GM04504 (cell line): ENCODE results near the gene RSRC1.
A peak's percentile ranks its signal among the peaks of the same experiment; 100 is the strongest.
"Not testable (repeated sequence)": the region's sequence is repeated elsewhere in the genome, so short reads cannot be mapped to it uniquely, and the experiment has no call there.

Experiments
- DNase-seq: peaks from one replicate; pipeline ENCODE4 v3.0.0-alpha.2; 2012; ENCODE audit warnings: low read depth

RSRC1 gene

DNA sequence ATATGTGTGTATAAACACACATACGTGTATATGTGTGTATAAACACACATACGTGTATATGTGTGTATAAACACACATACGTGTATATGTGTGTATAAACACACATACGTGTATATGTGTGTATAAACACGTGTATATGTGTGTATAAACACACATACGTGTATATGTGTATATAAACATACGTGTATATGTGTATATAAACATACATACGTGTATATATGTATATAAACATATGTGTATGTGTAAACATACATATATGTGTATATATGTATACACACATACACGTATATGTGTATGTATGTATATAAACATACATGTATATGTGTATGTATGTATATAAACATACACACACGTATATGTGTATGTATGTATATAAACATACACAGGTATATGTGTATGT is 119.1 kb downstream of the RSRC1 start:
- not testable (repeated sequence) for DNase-seq

DNA sequence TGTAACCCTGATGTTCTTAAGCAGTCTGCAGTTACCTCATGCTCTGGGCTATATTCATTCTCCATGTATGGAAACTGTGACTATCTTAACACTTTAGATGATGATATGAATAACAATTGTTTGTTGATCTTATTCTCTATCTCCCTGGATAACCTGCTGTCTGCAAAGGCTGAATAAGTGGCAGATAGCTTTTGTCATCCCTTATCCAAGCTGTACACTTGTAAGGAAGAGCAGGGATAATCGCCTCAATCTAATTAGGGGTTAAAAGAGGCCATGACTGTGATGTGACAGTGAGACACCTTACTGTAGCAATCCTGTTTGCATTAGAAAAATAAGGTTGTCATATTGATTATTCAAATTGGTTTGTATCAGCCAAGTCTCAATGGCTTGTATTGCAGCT is 123.9 kb downstream of the RSRC1 start:
- no peak for DNase-seq

DNA sequence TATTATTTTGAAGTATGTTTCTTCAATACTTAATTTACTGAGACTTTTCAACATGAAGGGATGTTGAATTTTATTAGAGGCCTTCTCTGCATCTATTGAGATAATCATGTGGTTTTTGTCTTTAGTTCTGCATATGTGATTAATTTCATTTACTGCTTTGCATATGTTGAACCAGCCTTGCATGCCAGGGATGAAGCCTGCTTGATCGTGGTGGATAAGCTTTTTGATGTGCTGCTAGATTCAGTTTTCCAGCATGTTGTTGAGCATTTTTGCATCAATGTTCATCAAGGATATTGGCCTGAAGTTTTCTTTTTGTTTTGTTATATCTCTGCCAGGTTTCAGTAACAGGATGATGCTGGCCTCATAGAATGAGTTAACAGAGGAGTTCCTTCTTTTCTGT is 134.4 kb downstream of the RSRC1 start:
- DNase-seq, result no peak

DNA sequence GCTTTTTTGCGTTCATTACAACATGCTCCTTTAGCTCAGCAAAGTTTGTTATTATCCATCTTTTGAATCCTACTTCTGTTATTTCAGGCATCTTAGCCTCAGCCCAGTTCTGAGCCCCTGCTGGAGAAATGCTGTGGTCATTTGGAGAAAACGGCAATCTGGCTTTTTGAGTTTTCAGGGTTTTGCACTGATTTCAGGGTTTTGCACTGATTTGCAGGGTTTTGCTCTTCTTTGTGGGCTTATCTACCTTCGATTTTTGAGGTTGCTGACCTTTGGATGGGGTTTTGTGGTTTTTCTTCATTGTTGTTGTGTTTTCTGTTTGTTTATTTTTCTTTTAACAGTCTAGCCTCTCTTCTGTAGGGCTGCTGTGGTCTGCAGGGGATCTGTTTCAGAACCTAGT is 137.4 kb downstream of the RSRC1 start:
- no peak for DNase-seq

DNA sequence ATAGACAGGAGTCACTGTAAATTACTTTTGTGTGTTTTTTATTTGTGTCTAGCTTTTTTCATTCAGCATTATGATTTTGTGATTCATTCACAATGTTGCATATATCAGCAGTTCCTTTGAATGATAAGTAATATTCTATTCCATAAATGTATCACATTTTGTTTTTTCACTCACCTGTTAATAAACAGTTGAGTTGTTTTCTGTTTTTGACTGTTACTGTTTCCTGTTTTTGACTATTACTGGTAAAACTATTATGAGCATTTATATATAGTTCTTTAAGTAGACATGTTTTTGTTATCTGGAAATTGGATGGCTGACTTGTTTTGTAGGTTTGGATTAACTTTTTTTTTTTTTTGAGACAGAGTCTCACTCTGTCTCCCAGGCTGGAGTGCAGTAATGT is 138.4 kb downstream of the RSRC1 start:
- no peak for DNase-seq

DNA sequence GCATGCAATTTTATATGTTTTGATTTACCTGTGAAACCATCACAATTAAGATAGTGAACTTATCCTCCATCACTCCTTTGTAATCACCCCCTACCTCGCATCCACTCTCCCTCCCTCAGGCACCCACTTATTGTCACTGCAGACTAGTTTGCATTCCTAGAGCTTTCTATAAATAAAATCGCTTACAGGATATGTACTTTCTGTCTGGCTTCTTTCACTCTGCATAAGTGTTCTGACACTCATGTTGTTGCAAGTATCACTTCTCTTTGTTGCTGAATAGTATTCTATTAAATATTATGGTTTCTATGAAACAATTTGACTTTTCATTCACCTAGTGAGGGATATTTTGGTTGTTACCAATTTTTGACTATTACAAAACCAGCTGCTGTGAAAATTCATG is 139.3 kb downstream of the RSRC1 start:
- no peak for DNase-seq

DNA sequence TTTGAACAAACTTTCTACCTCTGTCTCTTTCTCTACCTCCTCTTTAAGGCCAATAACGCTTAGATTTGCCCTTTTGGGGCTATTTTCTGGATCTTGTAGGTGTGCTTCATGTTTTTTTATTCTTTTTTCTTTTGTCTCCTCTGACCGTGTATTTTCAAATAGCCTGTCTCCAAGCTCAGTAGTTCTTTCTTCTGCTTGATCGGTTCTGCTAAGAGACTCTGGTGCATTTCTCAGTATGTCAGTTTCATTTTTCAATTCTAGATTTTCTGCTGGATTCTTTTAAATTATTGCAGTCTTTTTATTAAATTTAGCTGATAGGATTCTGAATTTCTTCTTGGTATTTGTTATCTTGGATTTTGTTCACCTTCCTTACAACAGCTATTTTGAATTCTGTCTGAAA is 148.7 kb downstream of the RSRC1 start:
- no peak for DNase-seq

DNA sequence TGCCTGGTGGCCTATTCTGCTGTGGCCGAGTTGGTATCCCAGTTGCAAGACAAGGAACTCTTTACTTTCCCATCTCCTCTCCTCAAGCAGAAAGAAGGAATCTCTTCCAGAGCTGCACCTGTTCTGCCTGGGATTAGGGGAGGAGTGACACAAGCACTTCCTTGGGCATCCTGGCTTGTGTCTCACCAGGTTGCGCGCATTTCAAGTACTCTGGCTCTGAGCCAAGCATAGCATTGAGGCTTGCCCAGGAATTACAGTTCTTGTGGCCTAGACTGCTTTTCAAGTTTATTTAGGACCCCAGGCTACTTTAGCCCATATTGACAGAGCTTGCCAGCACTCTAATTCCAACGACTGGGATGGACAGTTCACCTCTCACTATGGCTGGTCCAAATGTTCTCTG is 150.5 kb downstream of the RSRC1 start:
- no peak for DNase-seq

DNA sequence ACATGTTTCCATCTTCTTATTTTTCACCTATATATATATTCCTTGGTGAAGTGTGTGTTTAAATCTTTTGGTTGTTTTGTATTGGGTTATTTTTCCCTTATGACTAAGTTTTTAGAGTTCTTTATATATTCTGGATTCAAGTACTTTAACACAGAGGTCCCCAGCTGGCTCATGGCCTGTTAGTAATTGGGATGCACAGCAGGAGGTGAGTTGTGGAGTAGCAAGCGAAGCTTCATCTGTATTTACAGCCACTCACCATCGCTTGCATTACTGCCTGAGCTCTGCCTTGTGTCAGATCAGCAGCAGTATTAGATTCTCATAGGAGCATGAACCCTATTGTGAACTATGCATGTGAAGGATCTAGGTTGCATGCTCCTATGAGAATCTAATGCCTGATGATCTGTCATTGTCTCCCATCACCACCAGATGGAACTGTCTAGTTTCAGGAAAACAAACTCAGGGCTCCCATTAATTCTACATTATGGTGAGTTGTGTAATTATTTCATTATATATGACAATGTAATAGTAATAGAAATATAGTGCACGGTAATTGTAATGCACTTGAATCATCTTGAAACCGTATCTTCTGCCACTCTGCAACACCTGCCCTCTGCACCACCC is 151.6 kb downstream of the RSRC1 start:
- no peak for DNase-seq

DNA sequence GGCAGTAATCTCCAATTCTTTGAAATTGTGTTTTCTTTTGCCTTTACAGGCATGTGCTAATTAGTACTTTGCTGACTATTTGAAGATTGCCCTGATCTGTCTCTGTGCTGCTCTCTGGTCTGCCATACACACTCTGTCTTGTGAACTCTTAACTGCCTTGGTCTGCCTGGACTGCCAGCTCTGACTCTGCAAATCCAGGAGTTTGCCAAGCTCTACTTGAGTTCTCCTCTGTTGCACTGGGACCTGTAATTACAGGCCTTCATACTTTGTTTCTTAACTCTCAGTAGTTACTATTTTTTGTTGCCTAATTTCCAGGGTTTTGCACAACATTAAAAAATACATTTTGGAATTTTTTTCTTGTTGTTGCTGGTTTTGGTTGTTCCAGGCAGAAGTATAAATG is 155.0 kb downstream of the RSRC1 start:
- DNase-seq, result no peak

DNA sequence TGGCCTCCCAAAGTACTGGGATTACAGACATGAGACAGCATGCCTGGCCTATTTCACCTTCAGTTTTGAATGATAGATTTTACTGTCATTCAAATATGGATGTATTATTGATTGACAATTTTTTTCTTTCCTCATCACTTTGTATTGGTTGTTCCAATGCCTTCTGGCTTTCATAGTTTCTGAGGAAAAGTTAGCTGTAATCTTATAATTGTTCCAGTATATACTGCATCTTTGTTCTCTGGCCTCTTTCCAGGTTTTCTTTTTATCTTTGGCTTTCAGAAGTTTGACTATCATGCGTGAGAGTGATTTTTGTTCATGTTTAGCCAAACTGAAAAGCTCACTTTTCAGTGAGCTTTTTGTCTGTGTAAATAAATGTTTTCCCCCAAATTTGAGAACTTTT is 157.1 kb downstream of the RSRC1 start:
- no peak for DNase-seq

DNA sequence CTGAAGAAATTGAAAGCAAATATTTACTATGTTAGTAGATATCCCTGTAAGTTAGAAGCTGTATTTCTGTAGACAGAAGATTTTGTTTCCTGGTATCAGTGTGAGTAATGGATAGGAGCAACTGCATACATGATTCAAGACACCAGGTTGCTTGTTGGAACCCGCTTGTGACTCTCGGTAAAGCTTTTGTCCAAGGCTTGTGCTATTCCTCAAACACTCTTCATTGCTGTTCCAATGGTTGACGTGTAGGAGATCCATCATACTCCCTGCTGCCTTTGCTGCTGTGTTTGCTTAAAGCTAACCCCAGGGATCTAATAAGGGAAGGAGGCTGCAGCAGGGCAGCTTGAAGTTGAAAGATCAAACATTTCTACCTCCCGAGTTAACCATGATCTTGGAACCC is 160.1 kb downstream of the RSRC1 start:
- no peak for DNase-seq

DNA sequence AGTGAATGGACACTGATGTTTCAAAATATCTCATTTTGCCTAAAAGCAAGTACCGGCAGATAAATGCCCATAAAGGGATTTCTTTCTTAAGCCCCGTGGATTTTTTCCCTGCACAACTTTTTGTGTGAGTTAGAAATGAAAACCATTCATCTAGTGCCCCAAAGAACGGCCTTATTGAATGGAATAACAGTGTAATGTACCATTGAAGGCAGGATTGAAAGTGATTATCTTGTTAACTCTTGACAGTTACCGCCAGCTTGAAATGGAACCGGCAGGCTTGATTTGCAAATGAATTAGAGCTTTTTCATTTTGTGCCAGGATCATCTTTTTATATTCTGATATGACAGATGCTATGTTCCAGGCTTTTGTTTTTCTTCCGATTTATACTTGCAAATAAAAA is 162.2 kb downstream of the RSRC1 start:
- DNase-seq, result no peak

DNA sequence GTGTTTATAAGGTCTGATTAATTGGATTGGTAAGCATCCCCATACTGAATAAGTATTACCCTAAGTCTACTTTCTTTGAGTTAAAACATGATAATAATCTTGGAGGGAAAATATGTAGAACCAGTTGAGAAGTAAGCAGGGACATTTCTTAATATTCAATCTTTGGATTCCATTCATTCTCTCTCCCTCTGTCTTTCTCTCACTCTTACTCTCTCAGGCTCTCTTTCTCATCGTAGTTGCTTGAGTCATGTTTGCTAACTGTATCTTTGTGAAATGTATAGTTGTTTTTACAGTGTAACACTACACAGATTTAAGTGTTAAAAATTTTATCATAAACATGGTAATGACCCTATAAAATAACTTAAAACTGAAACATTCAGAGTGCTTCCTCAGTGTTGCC is 163.8 kb downstream of the RSRC1 start:
- no peak for DNase-seq

DNA sequence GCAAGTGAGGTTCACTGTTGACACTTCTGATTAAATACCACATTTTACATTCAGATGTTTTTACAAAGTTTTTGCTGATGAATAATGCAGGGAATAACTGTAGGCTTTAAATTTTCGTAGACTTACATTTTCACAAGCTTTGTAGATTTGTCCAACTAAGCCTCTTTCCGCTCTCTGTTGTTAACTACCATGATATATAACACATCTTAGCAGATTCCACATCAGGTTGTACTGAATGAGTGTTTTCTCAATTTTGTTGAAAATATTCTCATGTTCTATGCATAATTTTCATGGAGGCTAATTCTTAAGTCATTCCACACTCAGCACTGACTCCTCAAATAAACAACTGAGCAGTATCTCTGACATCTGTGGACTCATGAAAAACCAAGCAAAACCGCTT is 168.3 kb downstream of the RSRC1 start:
- no peak for DNase-seq

DNA sequence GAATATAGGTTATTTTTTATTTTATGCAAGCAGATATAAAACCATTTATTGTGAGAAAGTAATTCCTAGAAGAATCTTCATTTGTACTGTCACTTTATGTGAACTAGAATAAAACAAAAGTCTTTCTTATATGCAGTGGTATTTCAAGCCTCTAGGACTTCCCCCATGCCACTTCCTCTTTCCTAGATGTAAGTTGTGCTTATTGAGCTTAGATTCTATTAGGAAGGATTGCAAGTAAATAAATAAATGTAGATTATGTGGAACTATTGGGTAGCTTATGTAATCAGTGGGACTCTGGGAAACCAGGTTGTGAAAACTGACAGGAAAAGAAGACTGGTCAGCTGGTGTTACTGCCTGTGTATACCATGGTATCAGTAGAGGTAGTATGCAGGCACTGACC is 169.7 kb downstream of the RSRC1 start:
- DNase-seq, result no peak

DNA sequence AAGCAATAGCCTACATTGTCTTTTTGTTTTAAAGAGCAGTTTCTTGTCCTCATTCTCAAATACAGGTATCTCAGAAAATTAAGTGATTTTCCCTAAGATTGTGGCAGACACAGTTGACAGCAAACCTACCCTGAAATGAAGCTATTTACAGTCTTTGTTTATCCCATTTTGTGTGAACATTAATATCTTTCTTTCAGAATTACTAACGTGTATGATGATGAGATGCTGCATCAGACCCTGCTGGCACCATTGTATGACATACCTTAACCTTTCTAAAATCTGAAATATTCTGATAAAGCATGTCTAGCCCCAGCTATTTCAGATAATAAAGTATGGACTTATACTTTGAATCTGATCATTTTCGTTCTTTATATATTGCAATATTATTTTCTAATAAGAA is 185.9 kb downstream of the RSRC1 start:
- no peak for DNase-seq

DNA sequence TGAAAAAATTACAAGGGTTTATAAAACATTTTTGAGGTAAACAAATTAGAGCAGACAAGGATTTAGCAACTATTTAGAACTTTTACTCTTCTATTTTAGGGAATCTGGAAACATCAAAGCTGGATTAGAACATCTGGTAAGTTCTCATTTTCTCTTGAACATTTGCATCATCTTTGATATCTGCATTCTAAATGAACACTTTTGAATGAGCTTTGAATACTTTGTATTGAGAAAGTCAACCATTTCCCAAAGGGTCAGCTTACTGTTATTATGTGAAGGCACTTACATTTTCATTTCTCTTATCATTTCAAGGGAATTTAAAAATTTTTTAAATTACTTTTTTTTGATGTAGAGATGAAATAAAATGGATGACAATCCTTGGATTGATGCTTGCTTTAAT is 188.1 kb downstream of the RSRC1 start:
- no peak for DNase-seq

DNA sequence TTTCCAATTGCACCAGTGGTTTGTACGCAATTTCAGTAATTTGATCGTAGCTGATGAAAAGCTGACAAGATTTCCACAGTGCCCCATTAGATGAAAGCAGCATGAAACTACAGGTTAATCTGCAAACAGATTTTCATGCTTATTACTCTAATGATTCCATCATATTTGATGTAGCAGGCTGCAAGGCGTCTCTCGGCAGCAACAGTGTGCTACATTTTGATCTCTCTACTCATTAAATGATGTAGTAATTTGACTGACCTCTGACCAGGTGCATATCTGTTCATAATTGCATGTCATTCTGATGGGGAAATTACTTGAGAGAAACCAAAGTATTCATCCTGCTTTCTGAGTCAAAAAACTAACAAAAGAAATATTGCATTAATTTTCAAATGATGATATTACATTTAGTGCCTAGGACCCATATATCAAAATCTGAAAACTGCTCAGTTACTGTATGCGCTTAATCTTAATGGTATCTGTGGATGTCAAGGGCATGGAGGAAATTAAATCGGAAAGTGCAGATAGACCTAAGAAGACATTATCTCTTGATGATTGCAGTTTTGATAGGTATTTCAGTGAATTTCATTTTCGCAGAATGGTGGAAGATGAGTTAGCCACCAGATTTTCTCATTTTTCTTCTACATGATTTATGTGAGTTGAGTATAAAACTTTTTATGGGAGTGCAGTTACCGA is 198.5 kb downstream of the RSRC1 start:
- no peak for DNase-seq

DNA sequence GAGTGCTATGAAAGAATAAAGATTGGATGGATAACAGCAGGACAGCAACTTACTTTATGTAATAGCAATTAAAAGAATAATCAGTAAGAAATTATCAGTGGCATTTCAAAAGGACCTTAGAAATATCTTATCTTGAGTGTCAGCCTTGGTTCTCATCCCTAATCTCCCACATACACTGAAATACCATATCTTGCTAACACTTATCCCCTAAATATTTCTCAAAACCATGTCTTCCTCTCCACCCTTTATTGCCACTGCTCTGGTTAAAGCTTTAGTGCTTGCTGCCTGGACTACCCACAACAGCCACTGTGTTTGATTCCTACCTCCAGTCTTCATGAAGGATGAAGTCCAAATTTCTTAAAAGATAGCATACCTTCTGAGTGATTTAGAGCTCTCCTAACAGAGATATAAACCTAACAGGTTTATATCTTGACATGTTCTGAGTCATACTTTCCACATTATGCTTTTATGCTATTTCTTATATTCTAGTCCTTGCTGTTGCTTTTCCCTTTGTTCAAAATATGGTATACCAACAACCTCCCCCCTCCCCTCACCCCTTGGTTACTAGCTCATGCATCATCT is 202.8 kb downstream of the RSRC1 start:
- DNase-seq, result no peak

DNA sequence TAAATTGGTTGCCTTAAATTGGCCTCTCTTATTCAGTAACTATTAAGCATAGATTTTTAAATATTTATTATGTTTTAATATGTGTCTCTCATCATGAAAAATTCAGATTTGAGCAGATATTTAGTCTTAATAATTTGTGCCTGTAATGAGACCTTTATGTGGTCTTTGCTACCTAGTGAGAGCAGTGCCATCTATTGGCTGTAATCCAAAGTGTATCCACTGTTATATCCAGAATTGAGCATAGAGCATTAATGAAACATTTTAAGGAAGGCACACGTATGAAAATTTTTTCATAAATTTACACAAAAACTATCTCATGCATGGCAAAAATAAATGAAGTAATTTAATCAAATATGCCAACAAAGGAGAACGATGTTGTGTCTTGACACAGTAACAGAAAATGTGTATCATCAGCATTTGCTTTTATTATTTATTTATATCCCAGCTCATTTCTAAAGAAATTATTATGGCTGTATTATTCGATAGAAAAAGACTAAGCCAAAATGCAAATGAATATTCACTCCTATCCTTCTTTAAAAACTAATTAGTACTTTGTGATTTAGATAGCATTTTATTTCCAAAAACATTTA is 203.5 kb downstream of the RSRC1 start:
- peak; percentile 2 for DNase-seq

DNA sequence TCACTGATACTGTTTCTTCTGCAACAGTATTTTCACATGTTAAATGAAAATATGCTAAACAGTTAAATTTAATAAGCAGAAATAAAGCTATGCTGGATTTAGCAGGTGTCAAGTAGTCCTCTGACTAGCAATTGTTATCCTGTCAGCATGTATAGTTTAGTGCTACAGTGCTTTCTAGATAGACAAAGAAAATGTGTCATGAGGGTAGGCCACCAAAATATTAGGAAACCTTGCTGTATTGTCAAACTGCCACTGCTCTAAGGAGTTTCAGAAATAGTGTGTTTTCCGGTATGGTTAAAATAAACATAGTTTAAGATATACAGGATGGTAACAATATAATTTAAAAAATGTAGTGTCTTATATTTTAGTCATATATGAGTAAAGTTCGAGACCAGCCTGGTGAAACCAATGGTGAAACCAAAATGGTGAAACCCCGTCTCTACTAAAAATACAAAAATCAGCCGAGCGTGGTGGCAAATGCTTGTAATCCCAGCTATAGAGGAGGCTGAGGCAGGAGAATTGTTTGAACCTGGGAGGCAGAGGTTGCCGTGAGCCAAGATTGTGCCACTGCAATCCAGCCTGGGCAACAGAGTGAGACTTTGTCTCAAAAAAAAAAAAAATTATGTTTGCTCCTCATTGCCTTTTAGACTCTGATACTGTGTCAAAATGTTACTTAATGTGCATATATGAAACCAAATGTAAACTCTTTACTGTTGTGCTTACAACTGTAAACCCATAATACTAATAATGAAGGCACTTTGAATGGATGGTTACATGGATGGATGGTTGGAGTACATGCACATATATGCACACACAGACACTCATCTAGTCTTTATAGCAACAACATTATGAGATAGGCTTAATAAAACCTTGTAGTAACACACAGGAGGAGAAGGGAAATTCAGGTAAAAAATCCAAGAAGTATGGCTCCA is 204.8 kb downstream of the RSRC1 start:
- no peak for DNase-seq
